HG03571 (cell line): ENCODE measurements around the gene ASB13.

ENCODE experiments used
- ATAC-seq: cut with Tn5 transposase; IDR thresholded peaks from one replicate; pipeline ENCODE4 v1.9.1; 2021; ENCODE audit not compliant: unreplicated experiment

ASB13 gene

DNA sequence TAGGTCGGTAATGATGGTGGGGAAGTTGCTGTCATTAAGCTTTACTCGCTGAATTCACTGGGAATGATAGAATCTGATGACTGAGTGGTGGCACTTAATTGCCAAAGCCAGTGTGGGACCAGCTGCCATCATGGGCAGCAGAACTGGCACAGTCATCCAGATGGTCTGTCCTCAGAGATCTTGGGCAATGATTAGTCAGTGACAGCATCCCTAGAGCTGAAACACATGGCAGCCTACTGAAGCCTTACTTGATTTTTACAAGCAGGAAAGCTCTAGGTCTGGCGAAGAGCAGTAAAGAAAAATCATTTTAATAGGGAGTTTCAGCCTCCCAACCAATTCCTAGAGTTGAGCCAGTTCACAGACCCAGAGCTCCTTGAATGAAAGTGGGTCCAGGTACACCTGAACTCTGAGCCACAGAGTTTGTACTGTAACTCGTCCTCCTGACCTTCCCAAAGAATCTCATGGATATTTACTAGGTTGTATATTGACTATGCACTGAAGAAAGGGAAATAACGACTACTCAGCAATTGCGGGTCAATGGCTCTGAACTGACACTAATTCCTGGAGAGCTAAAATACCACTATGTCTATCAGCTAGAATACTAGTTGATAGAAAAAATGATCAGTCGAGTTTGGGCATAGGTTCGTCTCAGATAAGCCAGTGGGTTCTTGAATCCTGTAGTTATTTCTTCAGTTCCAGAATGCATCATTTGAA, 4.4 kb upstream of the ASB13 start:
- no peak for ATAC-seq

DNA sequence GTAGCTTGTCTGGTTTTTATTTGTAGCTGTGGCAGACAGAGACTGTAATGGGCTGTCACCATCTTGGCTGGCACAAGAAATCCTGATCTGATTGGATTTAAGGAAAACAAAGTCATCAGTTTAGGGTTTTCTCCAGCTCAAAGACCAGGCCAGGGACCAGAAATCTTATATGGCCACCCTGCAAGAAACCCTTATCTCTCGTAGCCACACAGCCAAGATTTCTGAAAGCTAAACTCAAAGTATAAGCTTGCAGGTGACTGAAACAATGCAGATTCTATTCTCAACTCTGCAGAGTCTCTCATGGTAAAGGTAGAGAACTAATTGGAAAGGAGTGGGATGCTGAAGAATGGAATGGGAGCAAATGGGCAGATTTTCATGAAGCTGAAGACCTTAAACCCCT, 3.2 kb upstream of the ASB13 start:
- ATAC-seq, result no peak

- no peak for ATAC-seq
Measured at GRCh38 chr10:5668429-5668828, 2.0 kb upstream of the ASB13 start.

GRCh38 chr10:5666841-5667630, 641 bp upstream of the ASB13 start:
- no peak for ATAC-seq

DNA sequence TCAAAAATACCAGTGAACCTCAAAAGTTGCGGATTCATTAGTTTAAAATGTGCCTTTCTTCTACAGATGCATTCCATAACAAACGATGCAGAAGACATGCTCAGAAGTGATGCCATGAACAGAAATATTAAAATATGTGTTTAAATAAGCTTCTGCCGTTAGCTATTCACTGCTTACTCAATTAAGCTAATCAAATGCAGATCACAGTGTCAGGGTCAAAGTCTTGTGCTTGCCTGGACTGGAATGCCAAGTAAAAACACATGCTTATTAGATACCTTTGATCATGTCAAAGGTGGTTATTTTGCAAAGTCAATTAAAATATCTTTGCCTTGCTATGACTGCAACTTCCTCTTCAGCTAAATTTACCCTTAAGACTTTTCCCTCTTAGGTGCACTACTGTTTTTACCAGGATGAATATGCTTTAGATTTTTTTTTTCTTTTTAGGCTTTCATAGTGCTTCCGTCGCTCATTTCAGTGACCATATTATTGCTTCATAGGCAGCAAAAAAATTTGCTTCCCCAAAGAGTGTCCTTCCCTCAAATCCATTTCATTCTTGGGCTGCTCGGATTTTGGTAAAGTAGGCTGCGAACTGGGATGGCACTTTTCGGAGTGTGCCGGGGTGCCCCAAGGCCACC, 905 bp downstream of the ASB13 start:
- ATAC-seq, result no peak

- ATAC-seq, result no peak
Measured at GRCh38 chr10:5663692-5664427, 2.5 kb downstream of the ASB13 start.

DNA sequence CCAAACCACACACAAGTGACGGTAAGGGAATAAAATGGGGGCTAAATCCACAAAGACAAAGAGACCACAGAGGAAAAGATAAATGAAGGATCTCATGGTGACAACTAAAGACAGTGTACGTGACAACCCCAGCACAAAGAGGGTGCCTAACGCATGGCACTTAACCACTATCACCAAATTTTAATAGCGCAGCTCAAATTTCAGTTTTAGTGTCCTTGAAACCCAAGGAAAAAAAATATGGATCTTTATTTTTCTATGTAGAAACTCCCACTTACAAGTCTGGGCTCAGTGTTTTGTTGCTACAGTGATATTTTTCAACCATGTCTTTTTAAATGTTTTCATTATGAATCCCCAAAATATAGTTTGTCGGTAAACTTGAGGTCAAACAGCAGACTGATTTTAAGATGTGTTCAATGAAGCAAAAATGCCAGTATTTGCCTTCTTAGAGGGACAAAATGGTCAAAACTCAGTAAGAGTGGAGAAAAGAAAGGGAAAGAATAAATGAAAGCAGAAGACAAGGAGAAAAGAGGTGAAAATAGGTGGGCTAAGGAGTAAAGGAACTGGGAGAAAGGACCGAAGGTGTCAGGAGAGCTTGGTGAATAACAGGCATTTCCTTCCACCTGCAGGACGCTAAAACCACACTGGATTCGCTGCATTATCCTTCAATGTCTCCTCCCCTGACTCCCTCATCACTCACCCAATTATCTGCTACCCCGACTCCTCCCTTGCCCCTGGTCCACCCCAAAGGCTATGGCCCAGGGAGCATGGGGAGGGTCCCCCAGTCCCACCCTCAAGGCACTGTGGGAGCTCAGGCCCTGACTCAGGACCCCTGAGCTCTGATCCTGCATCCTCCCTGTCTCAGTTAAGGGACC, 3.5 kb downstream of the ASB13 start:
- ATAC-seq, result no peak

GRCh38 chr10:5661043-5661442, 5.4 kb downstream of the ASB13 start:
- ATAC-seq, result no peak

GRCh38 chr10:5659702-5660528, 6.5 kb downstream of the ASB13 start:
- peak; percentile 69 for ATAC-seq

- ATAC-seq, result no peak
Measured at GRCh38 chr10:5658871-5659618, 7.3 kb downstream of the ASB13 start.

DNA sequence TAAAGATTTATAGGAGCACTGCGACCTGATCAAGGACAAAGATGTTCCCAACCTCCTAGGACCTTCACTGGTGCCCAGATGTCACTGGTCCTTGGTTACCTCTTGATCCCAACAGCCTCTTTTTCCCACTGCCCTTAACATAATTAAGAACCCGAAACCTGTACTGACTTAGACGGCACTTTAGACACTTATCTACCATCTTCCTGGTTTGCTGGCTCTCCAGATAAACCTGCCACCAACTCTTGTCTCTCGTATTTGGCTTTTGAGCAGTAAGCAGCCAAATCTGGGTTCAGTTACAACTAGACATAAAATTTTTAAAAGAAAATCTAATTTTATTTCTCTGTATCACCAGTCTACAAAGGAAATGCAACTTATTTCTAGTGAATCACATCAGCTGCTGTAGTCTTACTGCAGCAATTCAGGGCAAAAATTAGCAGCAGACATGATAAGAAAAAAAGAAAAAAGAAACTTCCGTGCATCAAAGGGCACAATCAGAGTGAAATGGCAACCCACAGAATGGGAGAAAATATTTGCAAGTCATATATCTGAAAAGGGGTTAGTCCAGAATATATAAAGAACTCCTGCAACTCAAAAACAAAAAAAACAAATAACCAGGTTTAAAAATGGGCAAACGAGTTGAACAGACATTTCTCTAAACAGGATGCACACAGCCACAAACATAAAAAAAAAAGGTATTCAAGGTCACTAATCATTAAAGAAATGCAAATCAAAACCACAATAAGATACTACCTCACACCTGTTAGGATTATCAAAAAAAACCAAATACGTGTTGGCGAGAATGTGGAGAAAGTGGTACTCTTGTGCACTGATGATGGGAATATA, 9.4 kb downstream of the ASB13 start:
- no peak for ATAC-seq

DNA sequence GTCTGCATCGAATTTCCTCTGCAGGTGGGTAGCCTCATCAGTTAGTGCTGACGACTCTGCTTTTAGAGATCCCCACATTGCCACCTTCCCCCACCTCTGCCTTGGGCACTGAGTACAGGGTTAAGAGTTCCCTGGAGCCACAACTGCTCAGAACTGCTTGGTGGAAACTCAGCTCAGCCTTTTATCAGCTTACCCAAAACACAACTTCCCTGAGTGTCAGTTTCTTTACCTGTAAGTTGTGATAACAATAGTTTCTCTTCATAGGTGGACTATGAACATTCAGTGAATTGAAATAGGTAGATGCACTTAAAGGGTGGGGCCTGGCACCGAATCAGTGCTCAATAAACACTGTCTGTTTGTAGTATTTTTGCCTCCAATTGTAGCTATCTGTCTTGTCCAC, 11.3 kb downstream of the ASB13 start:
- ATAC-seq, result no peak

- ATAC-seq, result no peak
Measured at GRCh38 chr10:5654218-5654755, 12.1 kb downstream of the ASB13 start.

GRCh38 chr10:5652746-5653145, 13.6 kb downstream of the ASB13 start:
- no peak for ATAC-seq

GRCh38 chr10:5651388-5651764, 15.0 kb downstream of the ASB13 start:
- no peak for ATAC-seq

- ATAC-seq, result no peak
Measured at GRCh38 chr10:5650664-5651387, 15.6 kb downstream of the ASB13 start.

GRCh38 chr10:5649746-5650145, 16.6 kb downstream of the ASB13 start:
- ATAC-seq, result no peak
